Astrocyte (in vitro differentiated cells and primary cell): Measurements from ENCODE around the gene ZBTB38. TPM values are rescaled to one million over a fixed set of nuclear protein-coding genes. Genes with fewer than 3 reads are reported as not detected.
A peak's percentile ranks its signal among the peaks of the same experiment; 100 is the strongest.

Experiments used
- DNase-seq: peaks from one replicate; pipeline ENCODE4 v3.0.0-alpha.2; 2010; ENCODE audit warnings: low read depth
- FAIRE-seq: peaks from 2 replicates; lab custom pipeline; 2011; peaks lifted over from hg19 to GRCh38; lab: Jason Lieb, UNC
- H2AFZ ChIP-seq: 2 replicates; pipeline ENCODE4 v1.6.0; 2012; ENCODE audit warnings: low read depth, low read length, inconsistent platforms
- H3K27ac ChIP-seq: 2 replicates; pipeline ENCODE4 v1.5.1; 2011; ENCODE audit warnings: low read depth, low read length, inconsistent platforms
- H3K27me3 ChIP-seq: 2 replicates; pipeline ENCODE4 v1.6.0; 2011; ENCODE audit warnings: low read length, inconsistent platforms; ENCODE audit not compliant: insufficient read depth
- H3K36me3 ChIP-seq: 2 replicates; pipeline ENCODE4 v1.5.1; 2011; ENCODE audit warnings: low read length, inconsistent platforms; ENCODE audit not compliant: insufficient read depth
- H3K4me1 ChIP-seq: 2 replicates; pipeline ENCODE4 v1.5.1; 2011; ENCODE audit warnings: low read length, inconsistent platforms; ENCODE audit not compliant: insufficient read depth
- H3K4me2 ChIP-seq: 2 replicates; pipeline ENCODE4 v1.6.0; 2012; ENCODE audit warnings: low read length, inconsistent platforms
- H3K4me3 ChIP-seq: 2 replicates; pipeline ENCODE4 v1.5.1; 2011; ENCODE audit warnings: low read depth, mild to moderate bottlenecking, low read length, inconsistent platforms; ENCODE audit not compliant: insufficient read depth
- H3K79me2 ChIP-seq: 2 replicates; pipeline ENCODE4 v1.6.0; 2012; ENCODE audit warnings: mild to moderate bottlenecking, low read length, inconsistent platforms; ENCODE audit not compliant: insufficient read depth
- H3K9ac ChIP-seq: 2 replicates; pipeline ENCODE4 v1.6.0; 2012; ENCODE audit warnings: mild to moderate bottlenecking, low read length, inconsistent platforms
- H3K9me3 ChIP-seq: 2 replicates; pipeline ENCODE4 v1.5.1; 2012; ENCODE audit warnings: low read depth, mild to moderate bottlenecking, low read length, inconsistent platforms; ENCODE audit not compliant: insufficient read depth
- H4K20me1 ChIP-seq: 2 replicates; pipeline ENCODE4 v1.6.0; 2012; ENCODE audit warnings: low read length, inconsistent platforms; ENCODE audit not compliant: insufficient read depth
- H3K27ac Mint-ChIP-seq: one replicate; pipeline ENCODE4 v1.8.0; 2021; ENCODE audit warnings: mild to moderate bottlenecking, mixed read lengths; ENCODE audit not compliant: unreplicated experiment
- H3K27me3 Mint-ChIP-seq: one replicate; pipeline ENCODE4 v1.8.0; 2021; ENCODE audit warnings: low read depth, mixed read lengths; ENCODE audit not compliant: unreplicated experiment
- H3K36me3 Mint-ChIP-seq: one replicate; pipeline ENCODE4 v1.8.0; 2021; ENCODE audit warnings: low read depth, mixed read lengths; ENCODE audit not compliant: unreplicated experiment
- H3K4me1 Mint-ChIP-seq: one replicate; pipeline ENCODE4 v1.8.0; 2021; ENCODE audit warnings: low read depth, mixed read lengths; ENCODE audit not compliant: unreplicated experiment
- H3K4me3 Mint-ChIP-seq: one replicate; pipeline ENCODE4 v1.8.0; 2021; ENCODE audit warnings: mild to moderate bottlenecking, moderate library complexity, mixed read lengths; ENCODE audit not compliant: unreplicated experiment
- H3K9me3 Mint-ChIP-seq: one replicate; pipeline ENCODE4 v1.8.0; 2021; ENCODE audit warnings: mild to moderate bottlenecking, mixed read lengths; ENCODE audit not compliant: unreplicated experiment
- CTCF ChIP-seq: IDR thresholded peaks from 2 replicates; pipeline ENCODE4 v1.5.1; 2011; ENCODE audit warnings: low read depth, mild to moderate bottlenecking, inconsistent platforms, low read length, moderate library complexity; ENCODE audit not compliant: insufficient read depth
- EZH2 ChIP-seq: IDR thresholded peaks from 2 replicates; pipeline ENCODE4 v1.6.1; 2012; ENCODE audit warnings: mild to moderate bottlenecking, low read length, inconsistent platforms; ENCODE audit not compliant: insufficient read depth
- total RNA-seq: library from RNA; stranded (reverse); gene quantifications from 2 replicates; pipeline ENCODE4 v1.2.1, GENCODE V29; 2021

The ZBTB38 gene
- total RNA-seq, 1 donor from 2014 or later: 57.6 TPM

GRCh38 chr3:141370065-141370533, 1.8 kb downstream of the ZBTB38 start:
- H3K4me2 ChIP-seq: peak overlapping the region; percentile 82
- FAIRE-seq: no peak
- H3K9ac ChIP-seq: peak overlapping the region; percentile 94
- H2AFZ ChIP-seq: no peak overlapping the region
- Mint-ChIP-seq H3K9me3 (no peaks in the 10 kb centered on the region), H3K4me1 (peaks cover 62% of the 10 kb centered on the region), H3K4me3 (peak overlapping the region; percentile 84), H3K27me3 (no peaks in the 10 kb centered on the region), H3K36me3 (peaks cover 10% of the 10 kb centered on the region), H3K27ac (peak overlapping the region; percentile 99)
- H3K79me2 ChIP-seq: peaks cover 49% of the 10 kb centered on the region
- DNase-seq: peak; percentile 87
- peak overlapping the region; percentile 100 for H3K27ac ChIP-seq
- H3K36me3 ChIP-seq: peaks cover 4% of the 10 kb centered on the region
- TF ChIP-seq CTCF (peak; percentile 21), EZH2 (no peak)
- H3K4me1 ChIP-seq: peaks cover 68% of the 10 kb centered on the region
- no peaks in the 10 kb centered on the region for H4K20me1 ChIP-seq
- peak overlapping the region; percentile 62 for H3K4me3 ChIP-seq
- H3K27me3 ChIP-seq: no peaks in the 10 kb centered on the region
- no peaks in the 10 kb centered on the region for H3K9me3 ChIP-seq

- Histone ChIP-seq H3K27me3 (no peaks in the 10 kb centered on the region), H3K27ac (no peak overlapping the region), H2AFZ (no peak overlapping the region), H3K4me2 (peak overlapping the region; percentile 17), H3K4me3 (no peak overlapping the region), H3K4me1 (peaks cover 50% of the 10 kb centered on the region), H3K9ac (no peak overlapping the region), H3K9me3 (no peaks in the 10 kb centered on the region), H3K36me3 (peaks cover 12% of the 10 kb centered on the region), H4K20me1 (no peaks in the 10 kb centered on the region), H3K79me2 (peaks cover 66% of the 10 kb centered on the region)
- Mint-ChIP-seq H3K4me3 (no peak overlapping the region), H3K4me1 (peaks cover 50% of the 10 kb centered on the region), H3K27me3 (no peaks in the 10 kb centered on the region), H3K27ac (no peak overlapping the region), H3K9me3 (no peaks in the 10 kb centered on the region), H3K36me3 (peaks cover 23% of the 10 kb centered on the region)
- DNase-seq (no peak), FAIRE-seq (no peak)
- no peak for TF ChIP-seq CTCF
- TF ChIP-seq EZH2: no peak
These were observed 3.6 kb downstream of the ZBTB38 start for GRCh38 chr3:141371882-141372281.

GRCh38 chr3:141372656-141373055, 4.4 kb downstream of the ZBTB38 start:
- Mint-ChIP-seq H3K4me1 (peaks cover 43% of the 10 kb centered on the region), H3K4me3 (no peak overlapping the region), H3K36me3 (peaks cover 26% of the 10 kb centered on the region), H3K27ac (no peak overlapping the region), H3K27me3 (no peaks in the 10 kb centered on the region), H3K9me3 (no peaks in the 10 kb centered on the region)
- no peak overlapping the region for H3K9ac ChIP-seq
- H3K27me3 ChIP-seq: no peaks in the 10 kb centered on the region
- FAIRE-seq (no peak), DNase-seq (no peak)
- peaks cover 12% of the 10 kb centered on the region for H3K36me3 ChIP-seq
- peaks cover 44% of the 10 kb centered on the region for H3K4me1 ChIP-seq
- peaks cover 71% of the 10 kb centered on the region for H3K79me2 ChIP-seq
- H2AFZ ChIP-seq: no peak overlapping the region
- H4K20me1 ChIP-seq: no peaks in the 10 kb centered on the region
- no peak overlapping the region for H3K27ac ChIP-seq
- peak overlapping the region; percentile 7 for H3K4me2 ChIP-seq
- H3K9me3 ChIP-seq: no peaks in the 10 kb centered on the region
- TF ChIP-seq CTCF (no peak), EZH2 (no peak)
- H3K4me3 ChIP-seq: no peak overlapping the region
